Keratinocyte (primary cell): ENCODE data around the gene CRAMP1. TPM values are rescaled to one million over a fixed set of nuclear protein-coding genes. Genes with fewer than 3 reads are reported as not detected.

Source experiments
- DNase-seq: peaks from one replicate; pipeline ENCODE4 v3.0.0-alpha.2; 2011; ENCODE audit warnings: low read depth, missing footprints, low spot score
- FAIRE-seq: peaks from 2 replicates; lab custom pipeline; 2011; peaks lifted over from hg19 to GRCh38; lab: Jason Lieb, UNC
- H2AFZ ChIP-seq: 2 replicates; pipeline ENCODE4 v1.6.0; 2012; ENCODE audit warnings: low read length, control low read depth, inconsistent platforms; ENCODE audit not compliant: control insufficient read depth
- H3K27ac ChIP-seq: 2 replicates; pipeline ENCODE4 v1.5.1; 2011; ENCODE audit warnings: low read length; ENCODE audit not compliant: control insufficient read depth, insufficient read depth
- H3K27me3 ChIP-seq: 3 replicates; pipeline ENCODE4 v1.6.0; 2011; ENCODE audit warnings: low read length; ENCODE audit not compliant: control insufficient read depth, insufficient read depth; ENCODE audit errors: extremely low read depth
- H3K36me3 ChIP-seq, 2 experiments: 2 replicates in 1 of 2; 3 replicates in 1 of 2; pipeline ENCODE4 v1.5.1; 2011; ENCODE audit warnings: low read length in 2 of 2, mild to moderate bottlenecking in 1 of 2; ENCODE audit not compliant: control insufficient read depth in 2 of 2, insufficient read depth in 2 of 2; ENCODE audit errors: extremely low read depth in 1 of 2
- H3K4me1 ChIP-seq: 3 replicates; pipeline ENCODE4 v1.5.1; 2011; ENCODE audit warnings: low read length; ENCODE audit not compliant: control insufficient read depth, insufficient read depth; ENCODE audit errors: extremely low read depth
- H3K4me2 ChIP-seq: 3 replicates; pipeline ENCODE4 v1.6.0; 2011; ENCODE audit warnings: low read depth, low read length; ENCODE audit not compliant: control insufficient read depth, insufficient read depth; ENCODE audit errors: extremely low read depth
- H3K4me3 ChIP-seq, 3 experiments: fragments of 200-600 bp in 1 of 3; sonication (generic) in 1 of 3; 2 replicates in 2 of 3; 3 replicates in 1 of 3; pipeline ENCODE4 v1.5.1; 2011 to 2016; ENCODE audit warnings: low read length in 3 of 3, mild to moderate bottlenecking in 3 of 3, control low read depth in 2 of 3, inconsistent platforms in 1 of 3, low read depth in 1 of 3, mixed read lengths in 1 of 3, mixed run types in 1 of 3, moderate library complexity in 1 of 3; ENCODE audit not compliant: control insufficient read depth in 2 of 3, insufficient read depth in 2 of 3; ENCODE audit errors: extremely low read depth in 1 of 3
- H3K79me2 ChIP-seq: 2 replicates; pipeline ENCODE4 v1.6.0; 2012; ENCODE audit warnings: low read length; ENCODE audit not compliant: control insufficient read depth, insufficient read depth
- H3K9ac ChIP-seq: 3 replicates; pipeline ENCODE4 v1.6.0; 2011; ENCODE audit warnings: low read length; ENCODE audit not compliant: control insufficient read depth, insufficient read depth; ENCODE audit errors: extremely low read depth
- H3K9me1 ChIP-seq: 3 replicates; pipeline ENCODE4 v1.6.0; 2011; ENCODE audit warnings: low read length; ENCODE audit not compliant: control insufficient read depth, insufficient read depth; ENCODE audit errors: extremely low read depth
- H3K9me3 ChIP-seq: 2 replicates; pipeline ENCODE4 v1.5.1; 2012; ENCODE audit warnings: low read depth, low read length; ENCODE audit not compliant: control insufficient read depth
- H4K20me1 ChIP-seq: 3 replicates; pipeline ENCODE4 v1.6.0; 2011; ENCODE audit warnings: low read length; ENCODE audit not compliant: control insufficient read depth, insufficient read depth; ENCODE audit errors: extremely low read depth
- CTCF ChIP-seq, 3 experiments: IDR thresholded peaks in 1 of 3; conservative IDR thresholded peaks in 1 of 3; optimal IDR thresholded peaks in 1 of 3; 2 replicates in 2 of 3; 3 replicates in 1 of 3; pipeline versions ENCODE3 to v1.5.1; 2011; ENCODE audit warnings: low read length in 3 of 3, mild to moderate bottlenecking in 3 of 3, moderate library complexity in 2 of 3, control low read depth in 1 of 3, inconsistent platforms in 1 of 3; ENCODE audit not compliant: insufficient read depth in 2 of 3; ENCODE audit errors: extremely low read depth in 1 of 3
- EZH2 ChIP-seq: IDR thresholded peaks from one replicate; pipeline ENCODE4 v1.6.1; 2012; ENCODE audit warnings: inconsistent platforms, mild to moderate bottlenecking, low read length, moderate library complexity
- dilution Hi-C: fragments of 300-500 bp; cut with MboI; formaldehyde crosslinking; loops from one replicate; pipeline ENCODE4 v1.7.0; 2020; ENCODE audit warnings: low sequenced_read_pairs; ENCODE audit not compliant: extremely low pct_ligation_motif_present
- polyA plus RNA-seq, 5 experiments: library from polyadenylated mRNA; depleted of rRNA in 3 of 5; stranded (reverse) in 3 of 5; stranded (forward) in 1 of 5; unstranded in 1 of 5; fragments of >200 nt; gene quantifications; 1 replicate in 1 of 5; 2 replicates in 3 of 5; 3 replicates in 1 of 5; pipeline versions ENCODE4 v1.2.1 to v1.2.3, GENCODE V29; 2011 to 2012; ENCODE audit warnings: missing spikeins in 2 of 5, low read depth in 1 of 5, low replicate concordance in 1 of 5

CRAMP1 gene
- polyA plus RNA-seq, 1 donor (not counting 4 experiments of a cell fraction or from before 2014, with no cell fraction given): 6.5 TPM

GRCh38 chr16:1613211-1613622, 1.1 kb downstream of the CRAMP1 start:
- H3K36me3 ChIP-seq: peaks cover 10 to 14% of the 10 kb centered on the region in 2 experiments
- peaks cover 45% of the 10 kb centered on the region for H3K79me2 ChIP-seq
- dilution Hi-C loops: no loop called here
- H3K27ac ChIP-seq: peak overlapping the region; percentile 81
- no peaks in the 10 kb centered on the region for H3K9me3 ChIP-seq
- DNase-seq: no peak
- no peaks in the 10 kb centered on the region for H3K27me3 ChIP-seq
- H2AFZ ChIP-seq: no peak overlapping the region
- H3K9me1 ChIP-seq: no peaks in the 10 kb centered on the region
- peaks cover 5% of the 10 kb centered on the region for H4K20me1 ChIP-seq
- H3K4me2 ChIP-seq: peak overlapping the region; percentile 100
- peaks cover 22% of the 10 kb centered on the region for H3K4me1 ChIP-seq
- H3K9ac ChIP-seq: peak overlapping the region; percentile 89
- FAIRE-seq: no peak
- H3K4me3 ChIP-seq: peak overlapping the region; percentile 89 to 94 (median 92)
- no peak for TF ChIP-seq CTCF (optimal IDR thresholded peaks at IDR 0.05 in 1 of 3, IDR thresholded peaks at IDR 0.05 in 1 of 3, conservative IDR thresholded peaks at IDR 0.05 in 1 of 3; ENCODE audit: extremely low read depth in 1 of 3, insufficient read depth in 2 of 3, low read length in 3 of 3)
- no peak for TF ChIP-seq EZH2

- Histone ChIP-seq H3K9ac (peak overlapping the region; percentile 89), H3K4me1 (peaks cover 22% of the 10 kb centered on the region), H3K27me3 (no peaks in the 10 kb centered on the region), H3K36me3 (peaks cover 10 to 18% of the 10 kb centered on the region in 2 experiments), H3K27ac (peak overlapping the region; percentile 81), H3K4me3 (peak overlapping the region; percentile 89 to 94 (median 92)), H2AFZ (no peak overlapping the region), H3K79me2 (peaks cover 50% of the 10 kb centered on the region), H3K9me3 (no peaks in the 10 kb centered on the region), H4K20me1 (peaks cover 5% of the 10 kb centered on the region), H3K9me1 (no peaks in the 10 kb centered on the region), H3K4me2 (peak overlapping the region; percentile 100)
- dilution Hi-C loops: no loop called here
- no peak for FAIRE-seq
- TF ChIP-seq EZH2 (no peak), CTCF (optimal IDR thresholded peaks at IDR 0.05 in 1 of 3, IDR thresholded peaks at IDR 0.05 in 1 of 3, conservative IDR thresholded peaks at IDR 0.05 in 1 of 3; ENCODE audit: extremely low read depth in 1 of 3, insufficient read depth in 2 of 3, low read length in 3 of 3) (no peak)
- no peak for DNase-seq
Observed at GRCh38 chr16:1613728-1614455, 1.7 kb downstream of the CRAMP1 start.
